ENCODE data around the gene SLIT1.
A peak's percentile ranks its signal among the peaks of the same experiment; 100 is the strongest.

Gene SLIT1

DNA sequence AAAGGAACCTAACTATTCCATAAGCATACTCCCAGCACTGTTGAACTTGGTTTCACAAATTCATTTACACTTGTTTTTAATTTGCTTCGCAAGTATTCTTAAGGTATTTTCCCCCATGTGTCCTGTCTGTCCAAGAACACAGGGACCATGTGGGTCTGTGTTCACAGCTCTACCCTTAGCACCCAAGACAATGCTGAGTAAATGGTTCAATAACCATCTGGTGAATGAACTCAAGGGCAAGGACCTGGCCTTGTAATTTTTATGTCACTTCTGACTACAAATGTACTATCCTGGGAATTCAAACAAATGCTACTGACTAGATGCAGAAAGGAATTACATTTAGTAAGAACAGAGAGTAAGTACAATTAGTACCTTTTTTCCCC is 43.0 kb upstream of the SLIT1 start:
- DNase-seq: no peak
- TF ChIP-seq, protein P1, sequence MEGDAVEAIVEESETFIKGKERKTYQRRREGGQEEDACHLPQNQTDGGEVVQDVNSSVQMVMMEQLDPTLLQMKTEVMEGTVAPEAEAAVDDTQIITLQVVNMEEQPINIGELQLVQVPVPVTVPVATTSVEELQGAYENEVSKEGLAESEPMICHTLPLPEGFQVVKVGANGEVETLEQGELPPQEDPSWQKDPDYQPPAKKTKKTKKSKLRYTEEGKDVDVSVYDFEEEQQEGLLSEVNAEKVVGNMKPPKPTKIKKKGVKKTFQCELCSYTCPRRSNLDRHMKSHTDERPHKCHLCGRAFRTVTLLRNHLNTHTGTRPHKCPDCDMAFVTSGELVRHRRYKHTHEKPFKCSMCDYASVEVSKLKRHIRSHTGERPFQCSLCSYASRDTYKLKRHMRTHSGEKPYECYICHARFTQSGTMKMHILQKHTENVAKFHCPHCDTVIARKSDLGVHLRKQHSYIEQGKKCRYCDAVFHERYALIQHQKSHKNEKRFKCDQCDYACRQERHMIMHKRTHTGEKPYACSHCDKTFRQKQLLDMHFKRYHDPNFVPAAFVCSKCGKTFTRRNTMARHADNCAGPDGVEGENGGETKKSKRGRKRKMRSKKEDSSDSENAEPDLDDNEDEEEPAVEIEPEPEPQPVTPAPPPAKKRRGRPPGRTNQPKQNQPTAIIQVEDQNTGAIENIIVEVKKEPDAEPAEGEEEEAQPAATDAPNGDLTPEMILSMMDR (IDR thresholded peaks at IDR 0.05; ENCODE audit: low read depth, low read length): no peak
- Histone ChIP-seq H3K36me3 (peaks cover 30% of the 10 kb centered on the region), H3K9me3 (ENCODE audit: severe bottlenecking) (no peaks in the 10 kb centered on the region), H3K27ac (no peak overlapping the region), H3K4me3 (ENCODE audit: low read depth, low read length) (no peak overlapping the region), H3K27me3 (ENCODE audit: insufficient read depth, low read depth, severe bottlenecking) (no peaks in the 10 kb centered on the region)

DNA sequence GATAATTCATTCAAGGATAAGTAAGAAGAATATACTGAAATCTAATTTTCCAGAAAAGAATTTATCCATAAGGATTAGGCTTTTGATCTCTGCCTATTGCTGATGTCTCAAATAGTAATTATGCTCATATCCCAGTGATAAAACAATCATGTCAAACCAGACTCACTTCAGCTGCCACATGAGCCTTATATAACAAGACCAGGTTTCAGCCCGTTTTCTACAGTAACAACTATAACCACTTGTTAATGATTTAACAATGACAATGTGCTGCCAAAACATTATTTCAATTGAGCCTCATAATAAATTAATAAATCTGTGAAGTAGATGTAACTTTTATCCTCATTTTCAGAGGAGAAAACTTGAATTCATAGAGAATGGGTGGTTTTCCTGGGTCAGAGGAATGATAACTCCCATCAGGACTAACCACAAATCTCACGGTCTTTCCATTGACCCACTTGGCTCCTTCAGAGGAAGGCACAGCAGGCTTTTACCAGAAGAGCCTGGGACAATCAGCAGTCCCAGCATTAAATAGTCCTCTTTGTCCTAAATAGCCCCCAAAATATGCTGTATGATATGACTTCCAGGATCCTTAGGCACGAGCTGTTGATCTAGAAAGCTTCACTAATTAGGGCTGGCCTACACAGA is 42.5 kb upstream of the SLIT1 start:
- DNase-seq: no peak
- no peaks in the 10 kb centered on the region for H3K9me3 ChIP-seq (ENCODE audit: severe bottlenecking)
- H3K4me3 ChIP-seq (ENCODE audit: low read depth, low read length): no peak overlapping the region
- no peak overlapping the region for H3K27ac ChIP-seq
- TF ChIP-seq, protein P1 (IDR thresholded peaks at IDR 0.05; ENCODE audit: low read depth, low read length): no peak
- H3K36me3 ChIP-seq: peaks cover 27% of the 10 kb centered on the region
- H3K27me3 ChIP-seq (ENCODE audit: insufficient read depth, low read depth, severe bottlenecking): no peaks in the 10 kb centered on the region

DNA sequence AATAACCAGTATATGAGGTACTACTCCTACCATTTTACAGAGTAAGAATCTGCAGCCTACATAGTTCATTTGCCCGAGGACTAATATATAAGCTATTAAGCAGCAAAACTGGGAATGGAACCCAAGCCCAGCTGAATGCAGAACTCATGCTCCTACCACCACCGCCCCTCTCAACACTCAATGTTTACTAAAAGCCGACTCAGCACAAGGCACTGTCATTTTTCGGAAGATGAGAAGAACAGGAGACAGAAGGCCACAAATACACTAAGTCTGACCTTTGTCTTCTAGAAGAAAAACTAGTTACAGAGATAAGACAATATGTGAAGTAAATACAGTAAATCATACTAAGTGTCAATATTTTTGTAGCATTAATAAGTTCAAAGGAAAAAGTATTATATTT is 40.6 kb upstream of the SLIT1 start:
- no peaks in the 10 kb centered on the region for H3K27me3 ChIP-seq (ENCODE audit: insufficient read depth, low read depth, severe bottlenecking)
- TF ChIP-seq, protein P1 (IDR thresholded peaks at IDR 0.05; ENCODE audit: low read depth, low read length): no peak
- H3K4me3 ChIP-seq (ENCODE audit: low read depth, low read length): no peak overlapping the region

DNA sequence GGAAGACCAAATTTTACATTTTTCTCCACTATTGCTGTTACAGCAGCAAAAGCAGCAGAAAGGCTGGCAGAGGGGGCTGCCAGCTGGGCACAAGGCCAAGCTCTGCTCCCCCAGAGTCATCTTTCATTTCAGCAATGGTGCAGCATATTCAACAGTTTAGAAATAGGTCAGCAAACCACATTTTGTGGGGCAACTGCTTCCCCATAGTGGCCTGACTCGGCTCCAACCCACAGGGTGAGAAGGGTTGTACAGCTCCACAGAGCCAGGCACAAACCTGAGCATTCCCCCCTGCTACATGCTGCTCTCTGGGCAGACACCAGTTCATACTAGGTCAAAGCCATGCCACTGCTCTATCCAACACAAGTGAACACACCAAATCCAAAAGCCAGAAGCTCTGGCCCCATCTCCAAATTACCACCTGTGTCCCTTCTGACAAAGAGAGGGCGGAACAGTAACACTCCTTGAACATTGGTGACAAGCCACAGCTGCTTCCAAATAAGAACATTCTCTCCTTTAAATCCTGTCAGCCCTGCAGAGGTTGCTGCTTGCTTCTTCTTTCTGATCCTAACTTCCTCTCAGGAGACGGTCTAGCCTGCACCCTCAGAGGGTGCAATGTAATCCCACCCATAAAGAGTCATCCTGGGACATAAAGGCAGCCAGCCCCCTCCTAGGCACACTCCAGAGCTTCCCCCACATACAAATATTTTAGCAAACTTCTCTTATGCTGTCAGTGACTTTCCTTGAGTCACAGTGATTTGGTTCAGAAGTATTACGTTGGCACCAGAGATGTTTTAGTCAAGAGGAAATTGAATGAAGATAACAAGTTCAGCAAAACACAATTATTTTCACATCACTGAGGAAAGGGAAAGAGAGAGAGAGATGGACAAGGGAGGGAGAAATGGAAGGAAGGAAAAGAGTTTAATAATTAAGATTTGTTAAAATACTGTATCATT is 39.0 kb upstream of the SLIT1 start:
- Histone ChIP-seq H3K36me3 (peaks cover 16% of the 10 kb centered on the region), H3K9me3 (ENCODE audit: severe bottlenecking) (no peaks in the 10 kb centered on the region), H3K27me3 (ENCODE audit: insufficient read depth, low read depth, severe bottlenecking) (no peaks in the 10 kb centered on the region), H3K4me3 (ENCODE audit: low read depth, low read length) (no peak overlapping the region), H3K27ac (no peak overlapping the region)
- TF ChIP-seq, protein P1 (IDR thresholded peaks at IDR 0.05; ENCODE audit: low read depth, low read length): no peak
- no peak for DNase-seq

More for the DNA sequence above, 40.6 kb upstream of the SLIT1 start:
- peaks cover 19% of the 10 kb centered on the region for H3K36me3 ChIP-seq
- no peak for DNase-seq
- no peaks in the 10 kb centered on the region for H3K9me3 ChIP-seq (ENCODE audit: severe bottlenecking)
- H3K27ac ChIP-seq: no peak overlapping the region

DNA sequence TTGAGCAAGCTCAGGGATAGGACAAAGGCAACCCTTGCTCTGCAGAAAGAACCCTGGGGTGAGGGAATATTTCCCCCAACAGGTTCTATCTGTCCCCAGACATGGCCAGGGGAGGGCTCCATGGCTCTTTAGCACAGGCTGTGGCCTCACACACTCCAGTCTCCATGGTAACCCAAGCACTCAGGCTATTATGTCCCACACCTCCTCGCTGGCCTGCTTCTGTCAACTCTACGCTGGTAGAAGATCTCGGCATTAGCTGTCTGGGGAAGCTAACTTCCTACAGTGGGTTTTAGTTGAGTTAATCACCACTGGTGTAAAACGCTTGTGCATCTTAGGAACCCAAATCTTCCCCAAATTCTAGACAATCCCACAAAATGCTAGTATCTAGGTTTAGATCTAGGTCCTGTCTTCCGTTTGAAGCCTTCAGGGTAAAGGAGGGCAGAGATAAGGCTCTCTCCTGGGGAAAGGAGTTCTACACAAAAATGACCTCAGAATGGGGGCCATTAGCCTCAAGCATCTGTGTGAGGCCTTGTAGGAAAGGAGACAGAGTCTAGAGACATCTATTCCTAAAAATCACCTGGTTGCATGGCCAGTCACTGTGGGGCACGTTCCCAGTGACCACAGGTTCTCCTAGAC is 36.7 kb upstream of the SLIT1 start:
- peak; percentile 59 for DNase-seq
- Histone ChIP-seq H3K27me3 (ENCODE audit: insufficient read depth, low read depth, severe bottlenecking) (no peaks in the 10 kb centered on the region), H3K36me3 (no peaks in the 10 kb centered on the region; the same call in none of the 2 replicates), H3K4me3 (ENCODE audit: low read depth, low read length) (no peak overlapping the region), H3K27ac (no peak overlapping the region), H3K9me3 (ENCODE audit: severe bottlenecking) (no peaks in the 10 kb centered on the region)
- TF ChIP-seq, protein P1 (IDR thresholded peaks at IDR 0.05; ENCODE audit: low read depth, low read length): no peak

Measured in WERI-Rb-1 (cell line).